ENCODE results near the gene CYP27C1.

DNA sequence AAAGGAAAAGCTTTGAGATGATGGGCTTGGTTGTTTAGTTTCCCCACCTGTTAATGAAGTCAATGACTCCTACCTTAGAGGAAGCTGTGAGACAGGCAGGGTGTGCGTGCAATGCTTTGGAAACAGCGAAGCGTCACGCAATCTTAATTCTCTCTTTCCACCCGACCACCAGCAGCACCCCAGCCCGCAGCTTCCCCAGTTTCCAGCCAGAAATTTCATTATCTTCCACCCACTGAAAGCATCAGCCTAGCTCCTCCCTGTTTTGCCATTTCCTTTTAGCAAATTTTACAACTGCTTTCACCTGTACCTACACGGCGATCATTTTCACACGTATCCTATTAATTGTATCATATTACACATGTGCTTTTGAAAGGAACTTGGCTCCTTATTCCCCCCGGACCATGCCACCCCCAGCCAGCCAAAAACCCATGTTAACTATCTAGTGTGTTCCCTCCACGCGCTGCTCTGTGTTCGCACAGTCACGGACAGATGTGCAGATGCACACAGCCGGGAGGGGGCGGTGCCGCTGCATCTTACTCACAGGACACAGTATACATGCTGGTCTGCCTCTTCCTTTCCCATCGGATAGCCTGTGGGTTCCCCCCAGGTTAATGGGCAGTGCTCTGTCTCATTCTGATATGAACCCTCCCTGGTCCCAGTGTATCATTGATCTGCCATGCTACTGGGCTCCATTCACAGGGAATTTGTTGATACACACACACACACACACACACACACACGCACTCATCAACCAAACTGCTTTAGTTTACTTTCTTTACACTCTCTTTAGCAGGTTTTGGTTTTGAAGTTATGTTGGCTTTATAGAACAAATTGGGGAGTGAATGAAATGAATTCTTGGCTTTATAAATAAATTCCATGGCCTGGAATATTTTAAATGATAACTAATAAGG lies 22.4 kb downstream of the CYP27C1 start:
- TF ChIP-seq, protein P1, sequence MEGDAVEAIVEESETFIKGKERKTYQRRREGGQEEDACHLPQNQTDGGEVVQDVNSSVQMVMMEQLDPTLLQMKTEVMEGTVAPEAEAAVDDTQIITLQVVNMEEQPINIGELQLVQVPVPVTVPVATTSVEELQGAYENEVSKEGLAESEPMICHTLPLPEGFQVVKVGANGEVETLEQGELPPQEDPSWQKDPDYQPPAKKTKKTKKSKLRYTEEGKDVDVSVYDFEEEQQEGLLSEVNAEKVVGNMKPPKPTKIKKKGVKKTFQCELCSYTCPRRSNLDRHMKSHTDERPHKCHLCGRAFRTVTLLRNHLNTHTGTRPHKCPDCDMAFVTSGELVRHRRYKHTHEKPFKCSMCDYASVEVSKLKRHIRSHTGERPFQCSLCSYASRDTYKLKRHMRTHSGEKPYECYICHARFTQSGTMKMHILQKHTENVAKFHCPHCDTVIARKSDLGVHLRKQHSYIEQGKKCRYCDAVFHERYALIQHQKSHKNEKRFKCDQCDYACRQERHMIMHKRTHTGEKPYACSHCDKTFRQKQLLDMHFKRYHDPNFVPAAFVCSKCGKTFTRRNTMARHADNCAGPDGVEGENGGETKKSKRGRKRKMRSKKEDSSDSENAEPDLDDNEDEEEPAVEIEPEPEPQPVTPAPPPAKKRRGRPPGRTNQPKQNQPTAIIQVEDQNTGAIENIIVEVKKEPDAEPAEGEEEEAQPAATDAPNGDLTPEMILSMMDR (IDR thresholded peaks at IDR 0.05): peak; percentile 75
- TF ChIP-seq EZH2 (IDR thresholded peaks at IDR 0.05): no peak
- no peak for TF ChIP-seq EZH2phosphoT487 (IDR thresholded peaks at IDR 0.05)
